Neural progenitor cell (in vitro differentiated cells): ENCODE data around the gene CALHM1. TPM values are rescaled to one million over a fixed set of nuclear protein-coding genes. Genes with fewer than 3 reads are reported as not detected.

Source experiments
- DNase-seq: peaks from one replicate; pipeline ENCODE4 v3.0.0-alpha.2; 2016; ENCODE audit warnings: low spot score
- H2AFZ ChIP-seq: fragments of 200-600 bp; sonication (generic); replicated peaks from 2 replicates; pipeline ENCODE4 v1.6.1; 2016; ENCODE audit warnings: antibody characterized with exemption
- H3F3A ChIP-seq: fragments of 200-600 bp; sonication (generic); 2 replicates; pipeline ENCODE4 v1.6.1; 2016; ENCODE audit warnings: antibody characterized with exemption, low read depth
- H3K27ac ChIP-seq: fragments of 200-600 bp; sonication (generic); 2 replicates; pipeline ENCODE4 v1.5.1; 2016; ENCODE audit warnings: mild to moderate bottlenecking
- H3K27me3 ChIP-seq: fragments of 200-600 bp; sonication (generic); 2 replicates; pipeline ENCODE4 v1.6.1; 2016; ENCODE audit warnings: mild to moderate bottlenecking, moderate library complexity
- H3K36me3 ChIP-seq: fragments of 200-600 bp; sonication (generic); 2 replicates; pipeline ENCODE4 v1.5.1; 2016
- H3K4me1 ChIP-seq: fragments of 200-600 bp; sonication (generic); 2 replicates; pipeline ENCODE4 v1.6.1; 2016; ENCODE audit warnings: mixed run types
- H3K4me2 ChIP-seq: fragments of 200-600 bp; sonication (generic); 2 replicates; pipeline ENCODE4 v1.6.1; 2016
- H3K4me3 ChIP-seq: fragments of 200-600 bp; sonication (generic); 2 replicates; pipeline ENCODE4 v1.5.1; 2016
- H3K79me2 ChIP-seq: fragments of 200-600 bp; sonication (generic); 2 replicates; pipeline ENCODE4 v1.6.1; 2016; ENCODE audit warnings: low read depth
- H3K9ac ChIP-seq: fragments of 200-600 bp; sonication (generic); 2 replicates; pipeline ENCODE4 v1.6.1; 2016
- H3K9me3 ChIP-seq: fragments of 200-600 bp; sonication (generic); 2 replicates; pipeline ENCODE4 v1.5.1; 2016; ENCODE audit warnings: low read depth
- H4K20me1 ChIP-seq: fragments of 200-600 bp; sonication (generic); 2 replicates; pipeline ENCODE4 v1.6.1; 2016; ENCODE audit warnings: low read depth
- H3K27ac Mint-ChIP-seq: 3 replicates; pipeline ENCODE4 v1.8.0; 2021; ENCODE audit warnings: mixed read lengths
- H3K27me3 Mint-ChIP-seq: 2 replicates; pipeline ENCODE4 v1.8.0; 2022; ENCODE audit warnings: low read depth, mild to moderate bottlenecking, inconsistent platforms, moderate library complexity, mixed read lengths; ENCODE audit not compliant: insufficient read depth
- H3K36me3 Mint-ChIP-seq: 3 replicates; pipeline ENCODE4 v1.8.0; 2021; ENCODE audit warnings: mixed read lengths
- H3K4me1 Mint-ChIP-seq: 3 replicates; pipeline ENCODE4 v1.8.0; 2021; ENCODE audit warnings: mixed read lengths
- H3K4me3 Mint-ChIP-seq: 3 replicates; pipeline ENCODE4 v1.8.0; 2021; ENCODE audit warnings: mild to moderate bottlenecking, moderate library complexity, mixed read lengths
- H3K9me3 Mint-ChIP-seq: 3 replicates; pipeline ENCODE4 v1.8.0; 2020; ENCODE audit warnings: mixed read lengths
- CTCF ChIP-seq: fragments of 200-600 bp; sonication (generic); IDR thresholded peaks from 2 replicates; pipeline ENCODE4 v1.5.1; 2017; ENCODE audit warnings: antibody characterized with exemption, mild to moderate bottlenecking
- EZH2 ChIP-seq: fragments of 200-600 bp; sonication (generic); IDR thresholded peaks from 2 replicates; pipeline ENCODE4 v1.6.1; 2017; ENCODE audit warnings: antibody characterized with exemption, mild to moderate bottlenecking, moderate library complexity
- EZH2phosphoT487 ChIP-seq: fragments of 200-600 bp; sonication (generic); IDR thresholded peaks from 2 replicates; pipeline ENCODE4 v1.6.1; 2017; ENCODE audit warnings: antibody characterized with exemption
- total RNA-seq: library from RNA; depleted of rRNA; stranded (reverse); fragments of >200 nt; gene quantifications from 2 replicates; pipeline ENCODE4 v1.2.3, GENCODE V29; 2015; ENCODE audit warnings: low replicate concordance

The CALHM1 gene
- total RNA-seq, 1 donor from 2014 or later = not detected

- Mint-ChIP-seq H3K4me1 (no peaks in the 10 kb centered on the region), H3K27me3 (no peaks in the 10 kb centered on the region), H3K36me3 (peaks cover 27% of the 10 kb centered on the region), H3K9me3 (no peaks in the 10 kb centered on the region), H3K27ac (no peak overlapping the region), H3K4me3 (no peak overlapping the region)
- no peak overlapping the region for H3K4me3 ChIP-seq
- no peak overlapping the region for H3K27ac ChIP-seq
- no peaks in the 10 kb centered on the region for H3F3A ChIP-seq
- H4K20me1 ChIP-seq = no peaks in the 10 kb centered on the region
- H3K9me3 ChIP-seq = no peaks in the 10 kb centered on the region
- no peak overlapping the region for H2AFZ ChIP-seq
- peaks cover 12% of the 10 kb centered on the region for H3K36me3 ChIP-seq
- H3K27me3 ChIP-seq = no peaks in the 10 kb centered on the region
- no peaks in the 10 kb centered on the region for H3K79me2 ChIP-seq
- H3K4me1 ChIP-seq = no peaks in the 10 kb centered on the region
- TF ChIP-seq EZH2 (no peak), EZH2phosphoT487 (no peak), CTCF (no peak)
- DNase-seq = no peak
- H3K4me2 ChIP-seq = no peak overlapping the region
- H3K9ac ChIP-seq = no peak overlapping the region
Measured at GRCh38 chr10:103415581-103415980, 43.1 kb downstream of the CALHM1 start.

GRCh38 chr10:103413564-103413963, 45.1 kb downstream of the CALHM1 start:
- no peaks in the 10 kb centered on the region for H4K20me1 ChIP-seq
- TF ChIP-seq EZH2 = no peak
- no peak for TF ChIP-seq EZH2phosphoT487
- no peak for TF ChIP-seq CTCF
- H3K27ac ChIP-seq = no peak overlapping the region
- H3K27me3 ChIP-seq = no peaks in the 10 kb centered on the region
- no peak overlapping the region for H3K4me3 Mint-ChIP-seq
- no peaks in the 10 kb centered on the region for H3K79me2 ChIP-seq
- H3K36me3 ChIP-seq = peaks cover 12% of the 10 kb centered on the region
- no peak overlapping the region for H3K27ac Mint-ChIP-seq
- no peak for DNase-seq
- H3K9me3 Mint-ChIP-seq = no peaks in the 10 kb centered on the region
- no peaks in the 10 kb centered on the region for H3F3A ChIP-seq
- no peaks in the 10 kb centered on the region for H3K4me1 Mint-ChIP-seq
- H2AFZ ChIP-seq = no peak overlapping the region
- peaks cover 29% of the 10 kb centered on the region for H3K36me3 Mint-ChIP-seq
- no peaks in the 10 kb centered on the region for H3K27me3 Mint-ChIP-seq
- H3K9ac ChIP-seq = no peak overlapping the region
- no peaks in the 10 kb centered on the region for H3K9me3 ChIP-seq
- H3K4me1 ChIP-seq = no peaks in the 10 kb centered on the region
- no peak overlapping the region for H3K4me2 ChIP-seq
- no peak overlapping the region for H3K4me3 ChIP-seq

Other genes with a start within 250 kb of the CALHM1 start
- not detected in 2 replicates for gene RPEL1, start 213.0 kb downstream of the CALHM1 start, total RNA-seq
- 9.7 and 9.8 TPM in 2 replicates for gene INA, start 181.8 kb downstream of the CALHM1 start, total RNA-seq
- gene PCGF6, start 107.8 kb downstream of the CALHM1 start, total RNA-seq = 22.5 and 28.8 TPM in 2 replicates
- gene TAF5, start 90.9 kb downstream of the CALHM1 start, total RNA-seq = 19.0 and 22.7 TPM in 2 replicates
- gene ATP5MK, start 62.4 kb downstream of the CALHM1 start, total RNA-seq = 166 and 324 TPM in 2 replicates
- 42.8 and 44.1 TPM in 2 replicates for gene PDCD11, start 62.3 kb downstream of the CALHM1 start, total RNA-seq
- gene CALHM2, start 6.5 kb downstream of the CALHM1 start, total RNA-seq = 2.1 TPM in 1 of 2 replicates, not detected in the other
- gene CALHM3, start 20.3 kb upstream of the CALHM1 start, total RNA-seq = not detected in 2 replicates
- 0.06 and 1.5 TPM in 2 replicates for gene NEURL1, start 34.8 kb upstream of the CALHM1 start, total RNA-seq